ENCODE data around the gene CMTM7.
A peak's percentile ranks its signal among the peaks of the same experiment; 100 is the strongest.
"Not testable (repeated sequence)": the region's sequence is repeated elsewhere in the genome, so short reads cannot be mapped to it uniquely, and the experiment has no call there.

CMTM7 gene

DNA sequence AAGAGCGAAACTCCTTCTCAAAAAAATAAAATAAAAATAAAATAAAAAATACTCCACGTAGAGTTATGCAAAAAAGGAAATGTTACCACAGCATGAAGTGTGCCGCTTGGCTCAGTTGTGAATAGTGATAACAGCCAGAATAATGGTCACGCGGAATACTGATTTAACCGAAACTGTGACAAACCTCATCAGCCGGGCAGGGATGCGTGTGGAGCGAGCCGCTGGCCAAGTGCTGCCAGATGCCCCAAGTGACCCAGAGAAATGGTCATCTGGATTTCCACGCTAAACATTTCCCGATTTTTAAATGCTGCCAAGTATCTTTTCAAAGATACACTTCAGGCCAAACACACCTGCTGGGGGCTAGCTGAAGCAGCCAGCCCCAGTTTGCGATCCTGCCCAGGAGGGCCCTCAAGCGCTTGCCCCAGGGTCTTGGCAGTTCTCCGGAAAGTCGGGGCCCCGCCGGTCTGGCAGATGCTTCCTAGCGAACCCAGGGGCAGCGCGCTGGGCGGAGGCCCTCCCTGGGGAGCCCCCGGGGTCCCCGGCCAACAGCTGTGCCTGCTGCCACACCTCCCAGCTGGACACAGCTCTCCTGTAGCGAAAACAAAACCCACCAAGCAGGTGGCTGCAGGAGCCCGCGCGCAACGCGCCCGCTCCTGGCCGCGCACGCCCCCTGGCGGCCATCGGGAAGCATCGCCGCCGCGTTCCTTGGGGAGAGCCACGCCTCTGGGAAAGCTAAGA lies 75.8 kb downstream of the CMTM7 start:
- DNase-seq: peak; percentile 51 to 63 (median 58)
- peak overlapping the region; percentile 65 for H3K27ac ChIP-seq (ENCODE audit: insufficient read depth, low read length, poor library complexity, severe bottlenecking)
- H3K4me3 ChIP-seq (ENCODE audit: insufficient read depth, low read depth, low read length, poor library complexity, severe bottlenecking): peak overlapping the region; percentile 61
- H3K36me3 ChIP-seq (ENCODE audit: control insufficient read depth, insufficient read depth, low read length): peaks cover 12% of the 10 kb centered on the region
- no peaks in the 10 kb centered on the region for H3K9me3 ChIP-seq (ENCODE audit: control insufficient read depth, low read length)
- H3K4me1 ChIP-seq (ENCODE audit: control insufficient read depth, insufficient read depth, low read length, poor library complexity, severe bottlenecking): peaks cover 15% of the 10 kb centered on the region
- H3K27me3 ChIP-seq (replicated peaks; ENCODE audit: control insufficient read depth, insufficient read depth, low read length, poor library complexity, severe bottlenecking): no peaks in the 10 kb centered on the region

- Histone ChIP-seq H3K36me3 (ENCODE audit: control insufficient read depth, insufficient read depth, low read length) (peaks cover 12% of the 10 kb centered on the region), H3K9me3 (ENCODE audit: control insufficient read depth, low read length) (no peaks in the 10 kb centered on the region), H3K27ac (ENCODE audit: insufficient read depth, low read length, poor library complexity, severe bottlenecking) (no peak overlapping the region), H3K27me3 (replicated peaks; ENCODE audit: control insufficient read depth, insufficient read depth, low read length, poor library complexity, severe bottlenecking) (no peaks in the 10 kb centered on the region), H3K4me3 (ENCODE audit: insufficient read depth, low read depth, low read length, poor library complexity, severe bottlenecking) (no peak overlapping the region), H3K4me1 (ENCODE audit: control insufficient read depth, insufficient read depth, low read length, poor library complexity, severe bottlenecking) (peaks cover 9% of the 10 kb centered on the region)
- DNase-seq: no peak
Observed at GRCh38 chr3:32469151-32469874, 77.7 kb downstream of the CMTM7 start.

GRCh38 chr3:32470362-32470761 lies 78.7 kb downstream of the CMTM7 start:
- Histone ChIP-seq H3K36me3 (ENCODE audit: control insufficient read depth, insufficient read depth, low read length) (peaks cover 12% of the 10 kb centered on the region), H3K27ac (ENCODE audit: insufficient read depth, low read length, poor library complexity, severe bottlenecking) (no peak overlapping the region), H3K4me1 (ENCODE audit: control insufficient read depth, insufficient read depth, low read length, poor library complexity, severe bottlenecking) (peaks cover 9% of the 10 kb centered on the region), H3K4me3 (ENCODE audit: insufficient read depth, low read depth, low read length, poor library complexity, severe bottlenecking) (no peak overlapping the region), H3K9me3 (ENCODE audit: control insufficient read depth, low read length) (no peaks in the 10 kb centered on the region), H3K27me3 (replicated peaks; ENCODE audit: control insufficient read depth, insufficient read depth, low read length, poor library complexity, severe bottlenecking) (no peaks in the 10 kb centered on the region)
- no peak for DNase-seq

DNA sequence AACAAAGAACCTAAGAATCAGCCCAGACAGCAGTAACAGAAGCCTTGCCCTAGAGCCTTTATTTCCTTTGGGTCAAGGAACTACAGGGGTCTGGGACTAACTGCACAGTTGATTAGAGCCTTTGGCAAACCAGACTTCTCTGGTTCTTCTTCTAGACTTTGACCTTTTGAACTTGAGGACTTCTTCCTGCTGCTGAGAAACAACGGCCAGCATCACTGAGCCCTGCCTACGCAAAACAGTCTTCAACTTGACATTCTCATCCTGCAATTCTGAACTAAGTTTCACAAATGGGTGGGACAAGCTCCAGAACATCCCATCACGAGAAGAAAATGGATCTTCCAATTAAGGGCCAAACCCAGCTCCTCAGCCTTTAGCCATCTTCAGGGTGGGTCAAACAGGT lies 79.6 kb downstream of the CMTM7 start:
- Histone ChIP-seq H3K36me3 (ENCODE audit: control insufficient read depth, insufficient read depth, low read length) (peaks cover 12% of the 10 kb centered on the region), H3K27me3 (replicated peaks; ENCODE audit: control insufficient read depth, insufficient read depth, low read length, poor library complexity, severe bottlenecking) (no peaks in the 10 kb centered on the region), H3K4me1 (ENCODE audit: control insufficient read depth, insufficient read depth, low read length, poor library complexity, severe bottlenecking) (peaks cover 9% of the 10 kb centered on the region), H3K4me3 (ENCODE audit: insufficient read depth, low read depth, low read length, poor library complexity, severe bottlenecking) (no peak overlapping the region), H3K9me3 (ENCODE audit: control insufficient read depth, low read length) (no peaks in the 10 kb centered on the region), H3K27ac (ENCODE audit: insufficient read depth, low read length, poor library complexity, severe bottlenecking) (no peak overlapping the region)
- DNase-seq: no peak

- not testable (repeated sequence) for H3K27ac ChIP-seq (ENCODE audit: insufficient read depth, low read length, poor library complexity, severe bottlenecking); H3K9me3 ChIP-seq (ENCODE audit: control insufficient read depth, low read length); H3K4me3 ChIP-seq (ENCODE audit: insufficient read depth, low read depth, low read length, poor library complexity, severe bottlenecking); H3K27me3 ChIP-seq (replicated peaks; ENCODE audit: control insufficient read depth, insufficient read depth, low read length, poor library complexity, severe bottlenecking); DNase-seq; H3K4me1 ChIP-seq (ENCODE audit: control insufficient read depth, insufficient read depth, low read length, poor library complexity, severe bottlenecking)
- H3K36me3 ChIP-seq (ENCODE audit: control insufficient read depth, insufficient read depth, low read length): peaks cover 12% of the 10 kb centered on the region
Observed at GRCh38 chr3:32472151-32472550, 80.5 kb downstream of the CMTM7 start.

GRCh38 chr3:32474201-32474600 lies 82.5 kb downstream of the CMTM7 start:
- no peak for DNase-seq
- Histone ChIP-seq H3K4me3 (ENCODE audit: insufficient read depth, low read depth, low read length, poor library complexity, severe bottlenecking) (no peak overlapping the region), H3K27ac (ENCODE audit: insufficient read depth, low read length, poor library complexity, severe bottlenecking) (no peak overlapping the region), H3K27me3 (replicated peaks; ENCODE audit: control insufficient read depth, insufficient read depth, low read length, poor library complexity, severe bottlenecking) (no peaks in the 10 kb centered on the region), H3K9me3 (ENCODE audit: control insufficient read depth, low read length) (no peaks in the 10 kb centered on the region), H3K36me3 (ENCODE audit: control insufficient read depth, insufficient read depth, low read length) (peaks cover 7% of the 10 kb centered on the region), H3K4me1 (ENCODE audit: control insufficient read depth, insufficient read depth, low read length, poor library complexity, severe bottlenecking) (peaks cover 9% of the 10 kb centered on the region)

- Histone ChIP-seq H3K36me3 (ENCODE audit: control insufficient read depth, insufficient read depth, low read length) (peaks cover 19% of the 10 kb centered on the region), H3K4me3 (ENCODE audit: insufficient read depth, low read depth, low read length, poor library complexity, severe bottlenecking) (no peak overlapping the region), H3K9me3 (ENCODE audit: control insufficient read depth, low read length) (no peaks in the 10 kb centered on the region), H3K27me3 (replicated peaks; ENCODE audit: control insufficient read depth, insufficient read depth, low read length, poor library complexity, severe bottlenecking) (no peaks in the 10 kb centered on the region), H3K27ac (ENCODE audit: insufficient read depth, low read length, poor library complexity, severe bottlenecking) (no peak overlapping the region), H3K4me1 (ENCODE audit: control insufficient read depth, insufficient read depth, low read length, poor library complexity, severe bottlenecking) (no peaks in the 10 kb centered on the region)
- no peak for DNase-seq
Observed at GRCh38 chr3:32480604-32481003, 89.0 kb downstream of the CMTM7 start.

DNA sequence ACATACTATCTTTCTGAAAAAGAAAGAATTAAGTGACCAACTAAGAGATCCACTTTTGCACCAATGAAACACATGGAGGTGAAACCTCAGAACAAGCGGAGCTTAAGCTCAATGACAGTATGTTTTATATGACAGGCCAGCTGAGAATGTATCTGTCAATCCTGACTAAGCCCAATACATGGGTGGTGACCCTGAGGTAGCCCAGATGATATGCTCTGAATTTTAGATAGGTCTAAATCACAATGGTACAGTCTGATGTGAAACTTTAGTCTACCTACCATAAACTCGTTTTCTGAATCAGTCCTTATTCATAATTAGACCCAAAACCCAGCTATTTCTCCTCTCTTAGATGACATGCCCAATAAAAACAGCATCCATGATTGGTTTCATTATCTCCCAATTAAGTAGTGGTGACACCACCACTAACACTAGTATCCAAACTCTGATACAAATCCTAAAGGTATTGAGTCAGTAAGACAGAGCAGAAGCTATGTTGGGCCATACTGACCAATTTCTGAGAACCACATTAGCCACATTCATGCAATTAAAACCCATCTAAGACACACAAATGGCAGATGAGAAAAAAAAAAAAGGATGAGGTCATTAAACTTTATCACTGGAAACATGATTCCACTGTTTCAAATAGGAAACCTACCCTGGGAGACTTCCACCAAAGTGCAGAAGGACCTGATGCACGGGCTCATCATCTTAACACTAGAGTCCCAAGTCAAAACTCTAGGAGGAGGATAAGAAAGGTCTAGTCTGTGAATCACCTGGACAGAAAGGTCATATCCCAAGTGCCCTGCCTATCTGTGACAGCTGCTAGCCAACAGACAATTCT lies 90.4 kb downstream of the CMTM7 start:
- Histone ChIP-seq H3K27me3 (replicated peaks; ENCODE audit: control insufficient read depth, insufficient read depth, low read length, poor library complexity, severe bottlenecking) (no peaks in the 10 kb centered on the region), H3K4me3 (ENCODE audit: insufficient read depth, low read depth, low read length, poor library complexity, severe bottlenecking) (no peak overlapping the region)

DNA sequence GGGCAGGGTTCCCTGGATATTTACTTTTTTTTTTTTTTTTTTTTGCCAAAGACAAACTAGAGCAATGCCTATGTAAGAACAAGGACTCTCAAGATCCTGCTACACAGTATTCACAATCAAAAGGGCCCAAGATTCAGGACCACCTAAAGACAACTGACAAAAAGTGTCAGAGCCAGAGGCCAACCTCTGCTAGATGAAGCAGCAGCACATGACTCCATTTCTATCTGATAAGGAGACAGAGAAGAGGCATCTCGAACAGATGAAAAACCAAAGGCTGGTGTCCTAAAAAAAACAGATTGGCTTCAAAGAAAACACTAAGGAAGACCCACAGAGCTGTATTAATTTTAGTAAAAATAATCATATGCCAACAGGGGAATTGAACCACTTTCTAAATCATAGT lies 91.0 kb downstream of the CMTM7 start:
- Histone ChIP-seq H3K4me1 (ENCODE audit: control insufficient read depth, insufficient read depth, low read length, poor library complexity, severe bottlenecking) (no peaks in the 10 kb centered on the region), H3K4me3 (ENCODE audit: insufficient read depth, low read depth, low read length, poor library complexity, severe bottlenecking) (no peak overlapping the region), H3K27me3 (replicated peaks; ENCODE audit: control insufficient read depth, insufficient read depth, low read length, poor library complexity, severe bottlenecking) (no peaks in the 10 kb centered on the region), H3K27ac (ENCODE audit: insufficient read depth, low read length, poor library complexity, severe bottlenecking) (no peak overlapping the region), H3K36me3 (ENCODE audit: control insufficient read depth, insufficient read depth, low read length) (peaks cover 36% of the 10 kb centered on the region), H3K9me3 (ENCODE audit: control insufficient read depth, low read length) (no peaks in the 10 kb centered on the region)
- DNase-seq: no peak

More for the DNA sequence above, 90.4 kb downstream of the CMTM7 start:
- Histone ChIP-seq H3K27ac (ENCODE audit: insufficient read depth, low read length, poor library complexity, severe bottlenecking) (no peak overlapping the region), H3K9me3 (ENCODE audit: control insufficient read depth, low read length) (no peaks in the 10 kb centered on the region), H3K4me1 (ENCODE audit: control insufficient read depth, insufficient read depth, low read length, poor library complexity, severe bottlenecking) (no peaks in the 10 kb centered on the region), H3K36me3 (ENCODE audit: control insufficient read depth, insufficient read depth, low read length) (peaks cover 31% of the 10 kb centered on the region)
- no peak for DNase-seq
